ENCODE measurements around the gene TTC29. TPM values are rescaled to one million over a fixed set of nuclear protein-coding genes. Genes with fewer than 3 reads are reported as not detected.

TTC29 gene
- not detected for polyA plus RNA-seq

- Mint-ChIP-seq H3K4me3 (peak within 1 kb of the TSS; percentile 75 to 87 (median 82)), H3K9me3 (no peaks in the 10 kb centered on the region), H3K4me1 (peaks cover 27 to 30% of the 10 kb centered on the region in 2 donors), H3K27me3 (ENCODE audit: low read depth in 3 of 3) (peaks cover 0 to 6% (median 3%) of the 10 kb centered on the region in 3 donors), H3K27ac (peak within 1 kb of the TSS in 3 of 6 donors; percentile 7 to 19 (median 13)), H3K36me3 (no peaks in the 10 kb centered on the region)
- peak; percentile 69 to 75 (median 70) for DNase-seq
Observed at GRCh38 chr4:146945556-146946374, at the start of gene TTC29. Gene TTC29 (minus strand): TSS chr4:146945864. CDS start chr4:146939895, 5,969 bp downstream.

GRCh38 chr4:146981651-146982050, 36.0 kb upstream of the TTC29 start:
- peaks cover 0 to 9% (median 0%) of the 10 kb centered on the region in 6 donors for H3K9me3 Mint-ChIP-seq
- no peaks in the 10 kb centered on the region for H3K36me3 Mint-ChIP-seq
- no peaks in the 10 kb centered on the region for H3K4me1 Mint-ChIP-seq
- H3K27me3 Mint-ChIP-seq (ENCODE audit: low read depth in 3 of 3) = peaks cover 0 to 7% (median 1%) of the 10 kb centered on the region in 3 donors
- no peak overlapping the region for H3K27ac Mint-ChIP-seq
- no peak overlapping the region for H3K4me3 Mint-ChIP-seq
- DNase-seq = no peak

GRCh38 chr4:146978641-146979040, 33.0 kb upstream of the TTC29 start:
- Mint-ChIP-seq H3K36me3 (no peaks in the 10 kb centered on the region), H3K4me3 (no peak overlapping the region), H3K27me3 (ENCODE audit: low read depth in 3 of 3) (peaks cover 0 to 10% (median 1%) of the 10 kb centered on the region in 3 donors), H3K27ac (no peak overlapping the region), H3K9me3 (peaks cover 0 to 4% (median 0%) of the 10 kb centered on the region in 6 donors), H3K4me1 (no peaks in the 10 kb centered on the region)
- no peak for DNase-seq

- Mint-ChIP-seq H3K27me3 (ENCODE audit: low read depth in 3 of 3) (peaks cover 0 to 11% (median 1%) of the 10 kb centered on the region in 3 donors), H3K4me1 (no peaks in the 10 kb centered on the region), H3K9me3 (peaks cover 0 to 4% (median 0%) of the 10 kb centered on the region in 6 donors), H3K36me3 (no peaks in the 10 kb centered on the region), H3K4me3 (no peak overlapping the region), H3K27ac (no peak overlapping the region)
- DNase-seq = no peak
Observed at GRCh38 chr4:146976145-146976544, 30.5 kb upstream of the TTC29 start.

GRCh38 chr4:146975527-146975926, 29.9 kb upstream of the TTC29 start:
- Mint-ChIP-seq H3K36me3 (no peaks in the 10 kb centered on the region), H3K4me3 (no peak overlapping the region), H3K27ac (no peak overlapping the region), H3K4me1 (no peaks in the 10 kb centered on the region), H3K9me3 (peaks cover 0 to 4% (median 0%) of the 10 kb centered on the region in 6 donors), H3K27me3 (ENCODE audit: low read depth in 3 of 3) (peaks cover 0 to 10% (median 1%) of the 10 kb centered on the region in 3 donors)
- DNase-seq = no peak

- no peak for DNase-seq
- no peaks in the 10 kb centered on the region for H3K4me1 Mint-ChIP-seq
- H3K36me3 Mint-ChIP-seq = no peaks in the 10 kb centered on the region
- peaks cover 0 to 10% (median 1%) of the 10 kb centered on the region in 3 donors for H3K27me3 Mint-ChIP-seq (ENCODE audit: low read depth in 3 of 3)
- H3K27ac Mint-ChIP-seq = no peak overlapping the region
- H3K9me3 Mint-ChIP-seq = peaks cover 0 to 4% (median 0%) of the 10 kb centered on the region in 6 donors
- H3K4me3 Mint-ChIP-seq = no peak overlapping the region
Observed at GRCh38 chr4:146975036-146975435, 29.4 kb upstream of the TTC29 start.

GRCh38 chr4:146972036-146972435, 26.4 kb upstream of the TTC29 start:
- Mint-ChIP-seq H3K36me3 (no peaks in the 10 kb centered on the region), H3K27ac (peak overlapping the region in 1 of 6 donors; percentile 64), H3K9me3 (peaks cover 0 to 4% (median 0%) of the 10 kb centered on the region in 6 donors), H3K4me1 (no peaks in the 10 kb centered on the region), H3K4me3 (no peak overlapping the region), H3K27me3 (ENCODE audit: low read depth in 3 of 3) (peaks cover 1 to 6% (median 5%) of the 10 kb centered on the region in 3 donors)
- no peak for DNase-seq

GRCh38 chr4:146969126-146969525, 23.5 kb upstream of the TTC29 start:
- H3K27me3 Mint-ChIP-seq (ENCODE audit: low read depth in 3 of 3) = peaks cover 3 to 5% (median 4%) of the 10 kb centered on the region in 3 donors
- H3K9me3 Mint-ChIP-seq = peaks cover 0 to 4% (median 0%) of the 10 kb centered on the region in 6 donors
- H3K4me3 Mint-ChIP-seq = no peak overlapping the region
- no peaks in the 10 kb centered on the region for H3K4me1 Mint-ChIP-seq
- no peak for DNase-seq
- H3K27ac Mint-ChIP-seq = no peak overlapping the region
- no peaks in the 10 kb centered on the region for H3K36me3 Mint-ChIP-seq

GRCh38 chr4:146960634-146961033, 15.0 kb upstream of the TTC29 start:
- Mint-ChIP-seq H3K27ac (no peak overlapping the region), H3K4me3 (no peak overlapping the region), H3K9me3 (peaks cover 0 to 5% (median 1%) of the 10 kb centered on the region in 6 donors), H3K36me3 (no peaks in the 10 kb centered on the region), H3K4me1 (no peaks in the 10 kb centered on the region), H3K27me3 (ENCODE audit: low read depth in 3 of 3) (peaks cover 1 to 5% (median 3%) of the 10 kb centered on the region in 3 donors)
- DNase-seq = no peak

- Mint-ChIP-seq H3K4me1 (no peaks in the 10 kb centered on the region), H3K27me3 (ENCODE audit: low read depth in 3 of 3) (peaks cover 1 to 3% (median 2%) of the 10 kb centered on the region in 3 donors), H3K27ac (no peak overlapping the region), H3K36me3 (no peaks in the 10 kb centered on the region), H3K9me3 (peaks cover 0 to 5% (median 1%) of the 10 kb centered on the region in 6 donors), H3K4me3 (no peak overlapping the region)
- DNase-seq = no peak
Observed at GRCh38 chr4:146959692-146960091, 14.0 kb upstream of the TTC29 start.

GRCh38 chr4:146957237-146957636, 11.6 kb upstream of the TTC29 start:
- H3K27ac Mint-ChIP-seq = no peak overlapping the region
- no peaks in the 10 kb centered on the region for H3K36me3 Mint-ChIP-seq
- peaks cover 0 to 2% (median 1%) of the 10 kb centered on the region in 3 donors for H3K27me3 Mint-ChIP-seq (ENCODE audit: low read depth in 3 of 3)

GRCh38 chr4:146952896-146953295, 7.2 kb upstream of the TTC29 start:
- H3K27ac Mint-ChIP-seq = no peak overlapping the region
- H3K36me3 Mint-ChIP-seq = no peaks in the 10 kb centered on the region
- no peak for DNase-seq
- H3K4me3 Mint-ChIP-seq = no peak overlapping the region
- no peaks in the 10 kb centered on the region for H3K9me3 Mint-ChIP-seq
- peaks cover 0 to 9% (median 0%) of the 10 kb centered on the region in 3 donors for H3K27me3 Mint-ChIP-seq (ENCODE audit: low read depth in 3 of 3)
- H3K4me1 Mint-ChIP-seq = no peaks in the 10 kb centered on the region

More at GRCh38 chr4:146957237-146957636, 11.6 kb upstream of the TTC29 start:
- no peak overlapping the region for H3K4me3 Mint-ChIP-seq
- H3K4me1 Mint-ChIP-seq = no peaks in the 10 kb centered on the region
- no peaks in the 10 kb centered on the region for H3K9me3 Mint-ChIP-seq
- DNase-seq = no peak

- Mint-ChIP-seq H3K9me3 (no peaks in the 10 kb centered on the region), H3K27me3 (ENCODE audit: low read depth in 3 of 3) (peaks cover 0 to 9% (median 0%) of the 10 kb centered on the region in 3 donors), H3K27ac (no peak overlapping the region), H3K4me3 (no peak overlapping the region), H3K4me1 (peaks cover 27 to 30% of the 10 kb centered on the region in 2 donors), H3K36me3 (no peaks in the 10 kb centered on the region)
- DNase-seq = no peak
Observed at GRCh38 chr4:146949559-146949958, 3.9 kb upstream of the TTC29 start.

GRCh38 chr4:146943691-146944375, 1.8 kb downstream of the TTC29 start:
- Mint-ChIP-seq H3K36me3 (no peaks in the 10 kb centered on the region), H3K4me1 (peaks cover 27 to 30% of the 10 kb centered on the region in 2 donors), H3K27me3 (ENCODE audit: low read depth in 3 of 3) (peaks cover 0 to 3% (median 0%) of the 10 kb centered on the region in 3 donors), H3K9me3 (no peaks in the 10 kb centered on the region), H3K4me3 (no peak overlapping the region), H3K27ac (peak overlapping the region in 1 of 6 donors; percentile 18)
- no peak for DNase-seq
